Measurements from ENCODE around the gene RPS3A. TPM values are rescaled to one million over a fixed set of nuclear protein-coding genes. Genes with fewer than 3 reads are reported as not detected.
A peak's percentile ranks its signal among the peaks of the same experiment; 100 is the strongest.
"Not testable (repeated sequence)": the region's sequence is repeated elsewhere in the genome, so short reads cannot be mapped to it uniquely, and the experiment has no call there.

The RPS3A gene
- total and polyA plus RNA-seq, 5 donors from 2014 or later: 1,992 to 5,128 (median 2,535) TPM

DNA sequence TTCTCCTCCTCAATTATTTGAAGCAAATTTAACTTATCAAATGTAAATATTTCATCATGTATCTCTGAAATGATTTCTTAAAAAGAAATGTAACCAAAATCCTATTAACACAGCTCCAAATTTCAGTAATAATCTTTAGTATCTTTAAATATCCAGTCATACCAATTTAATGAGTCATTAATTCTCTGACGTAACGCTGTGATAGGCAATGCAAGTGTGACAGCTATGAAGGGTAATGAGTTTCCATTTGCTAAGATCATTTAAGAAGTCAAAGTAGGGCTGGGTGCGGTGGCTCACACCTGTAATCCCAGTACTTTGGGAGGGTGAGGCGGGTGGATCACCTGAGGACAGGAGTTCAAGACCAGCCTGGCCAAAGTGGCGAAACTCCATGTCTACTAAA lies 15.6 kb downstream of the RPS3A start:
- H3K27ac ChIP-seq (ENCODE audit: insufficient read depth, low read length, poor library complexity, severe bottlenecking): no peak overlapping the region
- no peaks in the 10 kb centered on the region for H3K4me1 ChIP-seq (ENCODE audit: control insufficient read depth, insufficient read depth, low read length, poor library complexity, severe bottlenecking)
- H3K36me3 ChIP-seq (ENCODE audit: control insufficient read depth, insufficient read depth, low read length): peaks cover 12% of the 10 kb centered on the region
- H3K9me3 Mint-ChIP-seq: no peaks in the 10 kb centered on the region
- no peaks in the 10 kb centered on the region for H3K27me3 ChIP-seq (ENCODE audit: control insufficient read depth, insufficient read depth, low read length)
- H3K27me3 Mint-ChIP-seq: no peaks in the 10 kb centered on the region
- no peak for ATAC-seq (ENCODE audit: low read depth in 2 of 2)
- no peak for DNase-seq
- no peak overlapping the region for H3K4me3 Mint-ChIP-seq
- peaks cover 7% of the 10 kb centered on the region for H3K36me3 Mint-ChIP-seq
- H3K4me3 ChIP-seq (ENCODE audit: low read depth, low read length): no peak overlapping the region
- H3K4me1 Mint-ChIP-seq: peaks cover 0 to 7% (median 4%) of the 10 kb centered on the region in 4 donors
- H3K9me3 ChIP-seq (ENCODE audit: control insufficient read depth in 2 of 2, low read length in 2 of 2): no peaks in the 10 kb centered on the region
- no peak overlapping the region for H3K27ac Mint-ChIP-seq

DNA sequence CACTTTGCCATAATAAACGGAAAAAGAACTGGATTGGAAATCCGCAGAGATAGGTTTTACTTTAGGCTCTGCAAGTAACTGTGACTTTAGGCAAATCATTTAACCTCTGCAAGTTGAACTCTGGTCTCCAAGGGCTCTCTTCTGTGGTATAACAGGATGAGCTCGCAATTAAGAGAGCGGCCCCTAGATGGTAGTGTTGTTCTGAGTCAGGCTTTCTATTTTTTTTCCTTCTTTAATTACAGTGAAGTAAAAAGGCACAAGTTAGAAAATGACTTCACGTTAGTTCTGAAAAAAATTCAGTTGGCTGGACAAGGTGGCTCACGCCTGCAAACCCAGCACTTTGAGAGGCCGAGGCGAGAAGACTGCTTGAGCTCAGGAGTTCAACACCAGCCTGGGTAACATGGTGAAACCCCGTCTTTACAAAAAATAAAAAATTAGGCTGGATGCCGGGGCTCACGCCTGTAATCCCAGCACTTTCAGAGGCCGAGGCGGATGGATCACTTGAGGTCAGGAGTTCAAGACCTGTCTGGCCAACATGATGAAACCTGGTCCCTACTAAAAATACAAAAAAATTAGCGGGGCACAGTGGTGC lies 18.0 kb downstream of the RPS3A start:
- Mint-ChIP-seq H3K36me3 (peaks cover 7% of the 10 kb centered on the region), H3K4me1 (peaks cover 0 to 7% (median 5%) of the 10 kb centered on the region in 4 donors), H3K27ac (no peak overlapping the region), H3K27me3 (no peaks in the 10 kb centered on the region), H3K9me3 (no peaks in the 10 kb centered on the region), H3K4me3 (peak overlapping the region in 1 of 4 donors; percentile 27)
- no peaks in the 10 kb centered on the region for H3K9me3 ChIP-seq (ENCODE audit: control insufficient read depth in 2 of 2, low read length in 2 of 2)
- DNase-seq (peak in 2 of 3 donors; percentile 45 to 77), ATAC-seq (ENCODE audit: low read depth in 2 of 2) (peak; percentile 69 to 78)
- H3K4me1 ChIP-seq (ENCODE audit: control insufficient read depth, insufficient read depth, low read length, poor library complexity, severe bottlenecking): no peaks in the 10 kb centered on the region
- H3K36me3 ChIP-seq (ENCODE audit: control insufficient read depth, insufficient read depth, low read length): peaks cover under 1% of the 10 kb centered on the region
- H3K27ac ChIP-seq (ENCODE audit: insufficient read depth, low read length, poor library complexity, severe bottlenecking): no peak overlapping the region
- no peak overlapping the region for H3K4me3 ChIP-seq (ENCODE audit: low read depth, low read length)
- H3K27me3 ChIP-seq (ENCODE audit: control insufficient read depth, insufficient read depth, low read length): no peaks in the 10 kb centered on the region

DNA sequence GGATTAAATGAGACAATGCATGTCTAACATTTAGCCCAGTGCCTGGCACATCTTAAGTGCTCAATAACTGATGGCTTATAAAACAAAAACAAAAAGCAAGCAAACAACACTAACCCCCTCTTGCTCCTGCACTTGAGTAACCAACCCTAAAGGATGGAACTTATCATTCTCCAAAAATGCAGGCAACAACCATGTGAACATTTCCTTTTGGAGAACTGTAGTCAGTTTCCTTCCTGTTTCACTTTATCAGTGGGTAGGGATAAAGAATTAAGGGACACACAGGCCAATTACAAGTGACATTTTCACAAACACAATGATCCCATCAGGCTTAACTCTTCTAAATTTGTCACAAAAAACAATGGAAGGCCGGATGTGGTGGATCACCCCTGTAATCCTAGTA lies 30.4 kb downstream of the RPS3A start:
- Mint-ChIP-seq H3K4me1 (no peaks in the 10 kb centered on the region), H3K27me3 (no peaks in the 10 kb centered on the region), H3K9me3 (no peaks in the 10 kb centered on the region), H3K4me3 (no peak overlapping the region), H3K36me3 (no peaks in the 10 kb centered on the region), H3K27ac (no peak overlapping the region)
- DNase-seq: no peak
- Histone ChIP-seq H3K27ac (ENCODE audit: insufficient read depth, low read length, poor library complexity, severe bottlenecking) (no peak overlapping the region), H3K9me3 (ENCODE audit: control insufficient read depth in 2 of 2, low read length in 2 of 2) (no peaks in the 10 kb centered on the region), H3K4me1 (ENCODE audit: control insufficient read depth, insufficient read depth, low read length, poor library complexity, severe bottlenecking) (no peaks in the 10 kb centered on the region), H3K36me3 (ENCODE audit: control insufficient read depth, insufficient read depth, low read length) (no peaks in the 10 kb centered on the region), H3K4me3 (ENCODE audit: low read depth, low read length) (no peak overlapping the region), H3K27me3 (ENCODE audit: control insufficient read depth, insufficient read depth, low read length) (no peaks in the 10 kb centered on the region)
- ATAC-seq (ENCODE audit: low read depth in 2 of 2): no peak

GRCh38 chr4:151133311-151133710 lies 33.9 kb downstream of the RPS3A start:
- no peak overlapping the region for H3K4me3 ChIP-seq (ENCODE audit: low read depth, low read length)
- no peak overlapping the region for H3K4me3 Mint-ChIP-seq
- H3K36me3 Mint-ChIP-seq: no peaks in the 10 kb centered on the region
- ATAC-seq (ENCODE audit: low read depth in 2 of 2) (no peak), DNase-seq (no peak)
- no peaks in the 10 kb centered on the region for H3K27me3 ChIP-seq (ENCODE audit: control insufficient read depth, insufficient read depth, low read length)
- no peak overlapping the region for H3K27ac ChIP-seq (ENCODE audit: insufficient read depth, low read length, poor library complexity, severe bottlenecking)
- no peaks in the 10 kb centered on the region for H3K27me3 Mint-ChIP-seq
- H3K9me3 Mint-ChIP-seq: no peaks in the 10 kb centered on the region
- no peaks in the 10 kb centered on the region for H3K4me1 Mint-ChIP-seq
- H3K4me1 ChIP-seq (ENCODE audit: control insufficient read depth, insufficient read depth, low read length, poor library complexity, severe bottlenecking): no peaks in the 10 kb centered on the region
- H3K27ac Mint-ChIP-seq: no peak overlapping the region
- H3K36me3 ChIP-seq (ENCODE audit: control insufficient read depth, insufficient read depth, low read length): no peaks in the 10 kb centered on the region
- H3K9me3 ChIP-seq (ENCODE audit: control insufficient read depth in 2 of 2, low read length in 2 of 2): no peaks in the 10 kb centered on the region

DNA sequence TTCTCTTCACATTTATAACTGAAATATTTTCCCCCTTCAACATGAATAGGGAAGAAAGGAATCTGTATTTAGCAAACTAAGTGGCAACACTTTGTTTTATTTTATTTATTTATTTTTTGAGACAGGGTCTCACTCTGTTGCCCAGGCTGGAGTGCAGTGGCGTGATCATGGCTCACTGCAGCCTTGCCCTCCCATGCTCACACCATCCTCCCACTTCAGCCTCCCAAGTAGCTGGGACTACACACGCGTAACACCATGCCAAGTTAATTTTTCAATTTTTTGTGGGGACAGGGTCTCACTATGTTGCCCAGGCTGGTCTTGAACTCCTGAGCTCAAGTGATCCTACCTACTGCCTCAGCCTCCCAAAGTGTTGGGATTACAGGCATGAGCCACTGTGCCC lies 36.6 kb downstream of the RPS3A start:
- not testable (repeated sequence) for H3K27me3 Mint-ChIP-seq; H3K9me3 Mint-ChIP-seq; H3K9me3 ChIP-seq (ENCODE audit: control insufficient read depth in 2 of 2, low read length in 2 of 2); H3K36me3 ChIP-seq (ENCODE audit: control insufficient read depth, insufficient read depth, low read length); H3K4me1 Mint-ChIP-seq; H3K4me1 ChIP-seq (ENCODE audit: control insufficient read depth, insufficient read depth, low read length, poor library complexity, severe bottlenecking); DNase-seq; ATAC-seq (ENCODE audit: low read depth in 2 of 2); H3K4me3 ChIP-seq (ENCODE audit: low read depth, low read length); H3K27me3 ChIP-seq (ENCODE audit: control insufficient read depth, insufficient read depth, low read length); H3K27ac ChIP-seq (ENCODE audit: insufficient read depth, low read length, poor library complexity, severe bottlenecking); H3K4me3 Mint-ChIP-seq; H3K27ac Mint-ChIP-seq; H3K36me3 Mint-ChIP-seq

GRCh38 chr4:151139814-151140213 lies 40.4 kb downstream of the RPS3A start:
- H3K9me3 ChIP-seq (ENCODE audit: control insufficient read depth in 2 of 2, low read length in 2 of 2): no peaks in the 10 kb centered on the region
- Mint-ChIP-seq H3K27me3 (no peaks in the 10 kb centered on the region), H3K9me3 (no peaks in the 10 kb centered on the region), H3K27ac (no peak overlapping the region), H3K36me3 (no peaks in the 10 kb centered on the region), H3K4me3 (no peak overlapping the region), H3K4me1 (peaks cover 0 to 1% (median 0%) of the 10 kb centered on the region in 4 donors)
- no peaks in the 10 kb centered on the region for H3K4me1 ChIP-seq (ENCODE audit: control insufficient read depth, insufficient read depth, low read length, poor library complexity, severe bottlenecking)
- H3K4me3 ChIP-seq (ENCODE audit: low read depth, low read length): no peak overlapping the region
- H3K27ac ChIP-seq (ENCODE audit: insufficient read depth, low read length, poor library complexity, severe bottlenecking): no peak overlapping the region
- ATAC-seq (ENCODE audit: low read depth in 2 of 2): no peak
- peaks cover 2% of the 10 kb centered on the region for H3K27me3 ChIP-seq (ENCODE audit: control insufficient read depth, insufficient read depth, low read length)
- H3K36me3 ChIP-seq (ENCODE audit: control insufficient read depth, insufficient read depth, low read length): no peaks in the 10 kb centered on the region
- DNase-seq: no peak

DNA sequence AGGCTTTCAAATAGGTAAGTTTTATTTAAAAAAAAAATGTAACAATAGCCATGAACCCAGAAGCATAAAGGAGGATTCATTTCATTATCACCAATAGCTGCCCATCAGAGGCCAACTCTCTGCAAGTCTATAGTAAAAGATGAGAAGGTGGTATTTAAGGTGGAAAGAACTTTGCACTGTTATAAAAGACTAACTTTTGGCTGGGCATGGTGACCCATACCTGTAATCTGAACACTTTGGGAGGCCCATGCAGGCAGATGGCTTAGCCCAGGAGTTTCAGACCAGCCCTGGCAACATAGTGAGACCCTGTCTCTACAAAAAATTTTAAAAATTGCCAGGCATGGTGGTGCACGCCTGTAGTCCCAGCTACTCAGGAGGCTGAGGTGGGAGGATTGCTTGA lies 43.3 kb downstream of the RPS3A start:
- Mint-ChIP-seq H3K4me1 (peaks cover 0 to 1% (median 0%) of the 10 kb centered on the region in 4 donors), H3K9me3 (no peaks in the 10 kb centered on the region), H3K36me3 (no peaks in the 10 kb centered on the region), H3K4me3 (no peak overlapping the region), H3K27ac (no peak overlapping the region), H3K27me3 (no peaks in the 10 kb centered on the region)
- no peaks in the 10 kb centered on the region for H3K9me3 ChIP-seq (ENCODE audit: control insufficient read depth in 2 of 2, low read length in 2 of 2)
- no peaks in the 10 kb centered on the region for H3K4me1 ChIP-seq (ENCODE audit: control insufficient read depth, insufficient read depth, low read length, poor library complexity, severe bottlenecking)
- no peak for DNase-seq
- H3K27ac ChIP-seq (ENCODE audit: insufficient read depth, low read length, poor library complexity, severe bottlenecking): no peak overlapping the region
- H3K36me3 ChIP-seq (ENCODE audit: control insufficient read depth, insufficient read depth, low read length): no peaks in the 10 kb centered on the region
- no peak overlapping the region for H3K4me3 ChIP-seq (ENCODE audit: low read depth, low read length)
- no peak for ATAC-seq (ENCODE audit: low read depth in 2 of 2)
- peaks cover 2% of the 10 kb centered on the region for H3K27me3 ChIP-seq (ENCODE audit: control insufficient read depth, insufficient read depth, low read length)

DNA sequence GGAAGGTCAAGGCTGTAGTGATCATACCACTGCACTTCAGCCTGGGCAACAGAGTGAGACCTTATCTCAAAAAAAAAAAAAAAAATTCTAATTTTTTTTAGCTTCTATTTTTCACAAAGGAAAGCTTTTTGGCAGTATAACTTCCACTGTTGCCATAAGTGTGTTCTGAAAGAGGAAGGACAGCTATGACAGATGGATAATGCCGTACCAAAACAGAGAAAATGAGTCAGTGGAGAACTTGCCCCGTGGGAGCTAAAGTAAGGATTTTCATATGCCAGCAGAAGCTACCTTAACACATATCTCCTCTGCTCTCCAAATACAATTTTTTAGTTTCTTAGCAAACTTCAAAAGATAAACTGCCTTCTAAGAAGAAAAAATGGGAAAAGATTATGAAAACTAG lies 43.7 kb downstream of the RPS3A start:
- Mint-ChIP-seq H3K4me3 (no peak overlapping the region), H3K27me3 (no peaks in the 10 kb centered on the region), H3K4me1 (peaks cover 0 to 1% (median 0%) of the 10 kb centered on the region in 4 donors), H3K27ac (no peak overlapping the region), H3K36me3 (no peaks in the 10 kb centered on the region), H3K9me3 (no peaks in the 10 kb centered on the region)
- no peaks in the 10 kb centered on the region for H3K4me1 ChIP-seq (ENCODE audit: control insufficient read depth, insufficient read depth, low read length, poor library complexity, severe bottlenecking)
- no peak for ATAC-seq (ENCODE audit: low read depth in 2 of 2)
- no peaks in the 10 kb centered on the region for H3K9me3 ChIP-seq (ENCODE audit: control insufficient read depth in 2 of 2, low read length in 2 of 2)
- no peaks in the 10 kb centered on the region for H3K36me3 ChIP-seq (ENCODE audit: control insufficient read depth, insufficient read depth, low read length)
- H3K27me3 ChIP-seq (ENCODE audit: control insufficient read depth, insufficient read depth, low read length): peaks cover 2% of the 10 kb centered on the region
- H3K4me3 ChIP-seq (ENCODE audit: low read depth, low read length): no peak overlapping the region
- no peak for DNase-seq
- no peak overlapping the region for H3K27ac ChIP-seq (ENCODE audit: insufficient read depth, low read length, poor library complexity, severe bottlenecking)

Data from CD4-positive, CD25-positive, alpha-beta regulatory T cell (primary cell).